Stimulated activated CD8-positive, alpha-beta memory T cell treated with anti-CD3 and anti-CD28 coated beads, Interleukin-12 subunit alpha, Interleukin-12 subunit beta, amount 100 ng/mL, for 24 hours (primary cell): Measurements from ENCODE around the gene MTCL1.

Experiments
- DNase-seq: peaks from one replicate; pipeline ENCODE4 v3.0.0-alpha.2; 2020; ENCODE audit errors: extremely low read depth

MTCL1 gene

GRCh38 chr18:8713691-8714090, 8.3 kb downstream of the MTCL1 start:
- no peak for DNase-seq

DNA sequence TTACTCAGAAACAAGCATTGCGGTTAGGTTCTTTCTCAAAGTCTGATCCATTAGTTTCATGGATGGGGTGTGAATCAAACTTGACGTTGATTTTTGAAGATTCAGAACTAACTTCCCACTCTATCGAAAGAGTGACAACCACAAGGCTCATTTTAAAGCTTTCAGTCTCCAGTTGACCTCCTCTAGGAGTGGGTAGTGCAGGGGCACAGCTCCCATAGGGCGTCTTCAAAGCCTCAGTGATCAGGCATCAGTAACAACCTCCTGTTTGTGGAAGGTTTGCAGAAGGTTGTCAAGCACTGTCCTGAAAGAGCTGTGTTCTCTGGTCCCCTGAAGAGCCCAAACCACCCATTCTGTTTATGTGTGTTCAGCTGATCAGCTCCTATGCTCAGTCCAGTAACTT, 10.2 kb downstream of the MTCL1 start:
- DNase-seq: no peak

- no peak for DNase-seq
These were observed 11.8 kb downstream of the MTCL1 start for GRCh38 chr18:8717011-8717770.

GRCh38 chr18:8718401-8718913, 13.1 kb downstream of the MTCL1 start:
- no peak for DNase-seq

GRCh38 chr18:8719192-8719591, 13.8 kb downstream of the MTCL1 start:
- no peak for DNase-seq

- no peak for DNase-seq
These were observed 14.8 kb downstream of the MTCL1 start for GRCh38 chr18:8720141-8720540.

GRCh38 chr18:8721094-8721669, 15.8 kb downstream of the MTCL1 start:
- no peak for DNase-seq

GRCh38 chr18:8721716-8722115, 16.4 kb downstream of the MTCL1 start:
- DNase-seq: no peak

DNA sequence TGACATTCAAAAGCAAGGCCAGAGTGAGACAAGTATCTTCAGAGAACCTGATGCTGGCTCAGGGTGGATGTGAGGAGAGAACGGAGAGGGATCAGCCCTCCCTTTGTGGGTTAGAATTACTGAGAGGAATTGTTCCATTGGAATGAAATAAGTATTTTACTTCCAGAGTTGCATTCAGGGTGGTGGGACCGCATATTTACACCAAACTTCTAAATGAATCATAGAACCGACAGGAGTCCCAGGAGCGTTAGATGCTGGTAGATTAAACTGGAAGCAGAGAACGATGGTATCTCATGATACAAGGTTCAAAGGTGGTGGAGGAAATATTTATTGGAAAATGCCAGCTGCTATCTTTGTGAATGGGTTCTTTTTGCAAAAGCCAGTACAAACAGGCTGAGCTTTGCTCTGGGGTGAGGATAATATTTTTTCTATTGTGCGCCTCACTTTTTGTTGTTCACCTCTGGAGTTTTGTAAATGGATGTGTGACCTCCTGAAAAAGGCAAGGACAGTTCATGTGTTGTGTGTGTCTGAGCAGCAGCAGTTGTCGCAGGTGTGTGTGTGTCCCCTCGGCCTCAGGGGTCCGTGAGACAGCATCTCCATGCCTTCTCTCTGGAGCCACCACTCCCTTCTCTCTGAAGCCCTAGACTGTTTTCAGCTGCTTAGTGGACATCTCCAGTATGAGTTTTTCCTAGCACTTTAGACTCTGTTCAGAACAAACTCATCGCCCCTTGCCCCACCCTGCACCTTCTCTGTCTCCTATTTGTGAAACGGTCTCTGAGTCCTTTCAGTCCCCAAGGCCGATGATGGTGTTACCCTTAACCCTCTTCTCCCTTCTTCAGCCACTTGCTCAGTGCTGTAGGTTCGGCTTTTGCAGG, 17.8 kb downstream of the MTCL1 start:
- no peak for DNase-seq

DNA sequence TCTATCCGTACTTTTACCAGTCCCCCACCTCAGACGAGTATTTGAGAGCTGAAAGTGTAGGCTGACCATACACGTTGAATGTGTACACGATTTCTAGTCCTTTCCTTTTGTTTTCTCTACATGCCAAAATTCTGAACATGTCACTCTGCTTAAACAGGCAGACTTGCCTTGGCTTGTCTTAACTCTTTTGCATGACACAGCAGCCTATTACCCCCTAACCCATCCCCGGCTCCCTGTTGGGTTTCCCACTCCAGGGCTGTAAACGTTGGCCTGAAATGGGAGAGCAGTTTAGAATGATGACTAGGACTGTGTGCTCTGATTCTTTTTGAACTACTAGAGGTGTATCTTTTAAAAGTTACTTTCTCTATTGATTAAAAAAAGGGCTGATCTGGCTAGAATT, 19.1 kb downstream of the MTCL1 start:
- no peak for DNase-seq

DNA sequence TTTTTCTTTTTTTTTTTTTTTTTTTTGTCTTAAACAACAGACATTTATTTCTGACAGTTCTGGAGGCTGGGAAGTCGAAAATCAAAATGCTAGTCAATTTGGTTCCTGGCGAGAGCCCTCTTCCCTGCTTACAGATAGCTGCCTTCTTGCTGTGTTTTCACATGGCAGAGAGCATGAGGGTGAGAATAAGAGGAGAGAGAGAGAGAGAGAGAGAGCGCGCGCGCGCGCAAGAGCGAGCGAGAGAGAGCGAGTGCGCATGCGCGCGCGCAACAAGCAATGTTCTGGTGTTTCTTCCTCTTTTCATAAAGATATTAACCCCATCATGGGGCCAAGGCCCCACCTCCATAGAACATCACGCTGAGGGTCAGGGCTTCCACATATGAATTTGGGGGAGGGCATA, 20.9 kb downstream of the MTCL1 start:
- no peak for DNase-seq

DNA sequence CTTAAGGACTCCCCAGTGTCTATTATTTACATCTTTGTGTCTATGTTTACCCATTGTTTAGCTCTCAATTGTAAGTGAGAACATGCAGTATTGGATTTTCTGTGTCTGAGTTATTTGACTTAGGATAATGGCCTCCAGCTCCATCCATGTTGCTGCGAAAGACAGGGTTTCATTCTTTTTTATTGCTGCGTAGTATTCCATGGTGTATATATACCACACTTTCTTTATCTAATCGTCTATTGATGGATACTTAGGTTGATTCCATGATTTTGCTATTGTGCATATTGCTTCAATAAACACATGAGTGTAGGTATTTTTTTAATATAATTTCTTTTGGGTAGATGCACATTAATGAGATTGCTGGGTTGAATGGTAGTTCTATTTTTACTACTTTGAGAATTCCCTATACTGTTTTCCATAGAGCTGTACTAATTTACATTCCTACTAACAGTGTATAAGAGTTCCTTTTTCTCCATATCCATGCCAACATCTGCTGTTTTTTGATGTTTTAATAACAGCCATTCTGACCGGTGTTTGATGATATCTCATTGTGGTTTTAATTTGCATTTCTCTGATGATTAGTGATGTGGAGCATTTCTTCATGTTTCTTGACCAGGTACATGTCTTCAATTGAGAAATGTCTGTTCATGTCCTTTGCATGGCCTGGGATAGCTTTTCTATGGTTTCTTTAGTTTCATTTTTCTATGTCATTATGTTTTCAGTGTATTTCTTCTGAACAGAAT, 21.8 kb downstream of the MTCL1 start:
- no peak for DNase-seq

DNA sequence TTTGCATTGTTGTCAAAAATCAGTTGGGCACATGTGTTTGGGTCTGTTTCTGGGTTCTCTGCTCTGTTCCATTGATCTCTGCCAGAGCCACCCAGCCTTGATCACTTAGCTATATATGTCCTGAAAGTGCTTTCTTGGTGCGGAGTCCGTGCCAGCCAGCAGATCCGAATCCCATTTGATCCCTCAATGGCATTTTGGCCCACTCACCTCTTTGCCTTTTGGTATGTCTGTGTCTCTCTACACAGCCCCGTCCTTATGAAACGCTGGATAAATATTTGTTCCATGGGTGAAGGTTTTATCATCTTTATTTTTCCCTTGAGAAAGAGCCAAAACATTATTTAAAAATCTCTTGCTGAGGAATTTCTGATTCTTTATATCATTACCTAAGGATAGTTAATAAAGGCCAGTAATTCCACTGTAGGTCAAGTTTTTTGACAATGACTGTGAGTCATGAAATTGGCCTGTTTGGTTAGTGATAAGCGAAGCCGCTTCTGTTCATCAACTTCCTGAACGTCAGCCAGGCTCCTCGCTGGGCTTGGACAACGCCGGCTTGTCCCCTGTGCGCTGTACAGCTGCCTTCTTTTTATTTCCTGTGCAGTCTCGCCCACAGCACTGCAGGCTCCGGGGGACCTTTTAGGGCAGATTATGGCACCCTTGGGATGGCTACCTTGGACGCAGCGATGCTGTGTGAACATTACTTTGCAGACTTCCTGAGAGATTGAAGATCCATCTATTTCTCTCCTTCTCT, 24.9 kb downstream of the MTCL1 start:
- DNase-seq: no peak

GRCh38 chr18:8732442-8733360, 27.3 kb downstream of the MTCL1 start:
- DNase-seq: no peak

- no peak for DNase-seq
These were observed 29.1 kb downstream of the MTCL1 start for GRCh38 chr18:8734496-8734895.

DNA sequence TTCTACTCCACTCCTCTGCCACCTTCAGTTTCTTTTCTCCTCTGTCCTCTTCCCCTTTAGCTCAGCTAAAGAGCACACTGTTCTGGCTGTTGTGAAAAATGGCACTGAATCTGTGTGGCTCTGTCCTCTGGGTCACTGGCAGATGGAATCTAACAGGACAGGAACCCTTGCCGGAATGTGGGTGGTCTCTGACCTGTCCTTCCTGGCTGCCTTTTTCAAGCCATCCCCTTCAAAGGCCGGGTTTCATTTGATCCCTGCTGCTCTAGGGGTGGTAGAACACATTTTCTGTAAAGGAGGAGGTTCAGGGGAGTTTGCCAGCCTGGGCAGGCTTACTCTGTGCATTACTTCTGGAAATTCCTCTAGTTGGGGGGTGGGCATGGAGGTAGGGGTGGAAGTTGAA, 29.9 kb downstream of the MTCL1 start:
- no peak for DNase-seq

DNA sequence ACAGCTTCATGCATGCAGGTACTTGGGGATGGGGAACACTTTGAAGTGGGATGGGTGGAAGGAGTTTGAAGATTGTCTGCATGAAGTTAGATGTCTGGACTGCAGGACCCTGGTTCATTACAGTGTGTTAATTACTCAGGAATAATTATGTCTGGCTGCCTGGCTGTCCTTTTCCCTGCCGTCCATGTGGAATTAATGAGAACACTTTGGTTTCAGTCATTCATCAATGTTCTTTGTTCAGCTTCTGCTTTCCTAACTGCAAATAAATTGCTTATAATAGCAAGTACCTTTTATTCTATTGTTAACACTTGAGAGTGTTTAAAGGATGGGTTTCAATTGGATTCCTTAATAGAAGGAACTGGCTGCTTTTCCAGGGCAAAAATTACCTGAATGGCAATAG, 35.8 kb downstream of the MTCL1 start:
- DNase-seq: no peak

DNA sequence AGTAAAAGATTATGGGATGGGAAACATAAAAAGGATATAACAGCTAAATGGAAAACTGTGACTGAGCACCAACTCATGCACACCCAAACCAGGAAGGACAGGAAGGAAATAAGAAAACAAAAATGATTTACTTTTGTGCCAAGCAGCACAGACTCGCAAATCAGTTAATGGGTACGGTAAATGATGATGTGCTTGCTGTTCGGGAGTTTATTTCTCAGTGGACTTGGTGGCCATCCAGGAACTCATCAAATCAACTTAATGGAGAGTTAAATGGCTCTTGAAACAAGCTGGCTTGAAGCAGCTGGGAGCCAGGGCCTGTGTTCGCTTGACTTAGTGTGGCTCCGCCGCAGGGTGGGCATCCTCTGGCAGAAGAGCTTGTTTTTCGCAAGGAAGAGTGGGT, 36.2 kb downstream of the MTCL1 start:
- DNase-seq: no peak

GRCh38 chr18:8742387-8743361, 37.3 kb downstream of the MTCL1 start:
- no peak for DNase-seq
